Nephron (organoid): ENCODE results near the gene TRMT11.
A peak's percentile ranks its signal among the peaks of the same experiment; 100 is the strongest.
"Not testable (repeated sequence)": the region's sequence is repeated elsewhere in the genome, so short reads cannot be mapped to it uniquely, and the experiment has no call there.

Source experiments
- H3K27ac Mint-ChIP-seq, 3 experiments: 2 replicates each; pipeline ENCODE4 v1.8.0; 2020; ENCODE audit warnings: mixed read lengths in 3 of 3, mild to moderate bottlenecking in 2 of 3, moderate library complexity in 1 of 3
- H3K27me3 Mint-ChIP-seq: 2 replicates; pipeline ENCODE4 v1.8.0; 2021; ENCODE audit warnings: low read depth, mild to moderate bottlenecking, moderate library complexity, mixed read lengths
- H3K36me3 Mint-ChIP-seq: 2 replicates; pipeline ENCODE4 v1.8.0; 2020; ENCODE audit warnings: low read depth, mixed read lengths
- H3K4me1 Mint-ChIP-seq: 2 replicates; pipeline ENCODE4 v1.8.0; 2020; ENCODE audit warnings: mixed read lengths
- H3K4me3 Mint-ChIP-seq, 3 experiments: 2 replicates each; pipeline ENCODE4 v1.8.0; 2020; ENCODE audit warnings: mild to moderate bottlenecking in 3 of 3, mixed read lengths in 3 of 3, moderate library complexity in 2 of 3
- H3K9me3 Mint-ChIP-seq: 2 replicates; pipeline ENCODE4 v1.8.0; 2020; ENCODE audit warnings: mixed read lengths
- TF ChIP-seq, protein P1 (sequence below), 3 experiments: fragments of 200-600 bp; sonication (generic); IDR thresholded peaks; one replicate each; pipeline ENCODE4 v1.5.0; 2021; ENCODE audit warnings: antibody characterized with exemption in 3 of 3; ENCODE audit not compliant: unreplicated experiment in 3 of 3

Gene TRMT11

DNA sequence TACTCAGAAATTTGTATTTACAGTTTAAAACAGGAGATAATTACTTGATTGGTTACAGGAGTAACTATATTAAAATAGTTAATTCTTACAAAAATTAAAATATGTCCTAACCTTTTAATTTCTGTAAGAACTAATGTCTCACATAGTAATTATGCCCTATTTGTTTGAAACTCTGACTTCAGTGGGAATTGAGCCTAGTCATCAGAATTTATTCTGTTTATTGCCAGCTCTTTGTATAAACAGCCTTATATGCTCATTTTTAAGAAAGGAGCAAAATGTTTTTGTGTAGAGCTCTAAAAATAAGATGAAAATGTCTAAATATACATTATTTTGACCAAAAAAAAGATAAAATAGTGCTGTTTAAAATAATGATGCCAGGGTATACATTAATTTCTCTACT is 21.5 kb downstream of the TRMT11 start:
- peaks cover 66% of the 10 kb centered on the region for H3K36me3 Mint-ChIP-seq
- no peak overlapping the region for H3K27ac Mint-ChIP-seq
- TF ChIP-seq, protein P1, sequence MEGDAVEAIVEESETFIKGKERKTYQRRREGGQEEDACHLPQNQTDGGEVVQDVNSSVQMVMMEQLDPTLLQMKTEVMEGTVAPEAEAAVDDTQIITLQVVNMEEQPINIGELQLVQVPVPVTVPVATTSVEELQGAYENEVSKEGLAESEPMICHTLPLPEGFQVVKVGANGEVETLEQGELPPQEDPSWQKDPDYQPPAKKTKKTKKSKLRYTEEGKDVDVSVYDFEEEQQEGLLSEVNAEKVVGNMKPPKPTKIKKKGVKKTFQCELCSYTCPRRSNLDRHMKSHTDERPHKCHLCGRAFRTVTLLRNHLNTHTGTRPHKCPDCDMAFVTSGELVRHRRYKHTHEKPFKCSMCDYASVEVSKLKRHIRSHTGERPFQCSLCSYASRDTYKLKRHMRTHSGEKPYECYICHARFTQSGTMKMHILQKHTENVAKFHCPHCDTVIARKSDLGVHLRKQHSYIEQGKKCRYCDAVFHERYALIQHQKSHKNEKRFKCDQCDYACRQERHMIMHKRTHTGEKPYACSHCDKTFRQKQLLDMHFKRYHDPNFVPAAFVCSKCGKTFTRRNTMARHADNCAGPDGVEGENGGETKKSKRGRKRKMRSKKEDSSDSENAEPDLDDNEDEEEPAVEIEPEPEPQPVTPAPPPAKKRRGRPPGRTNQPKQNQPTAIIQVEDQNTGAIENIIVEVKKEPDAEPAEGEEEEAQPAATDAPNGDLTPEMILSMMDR (IDR thresholded peaks at IDR 0.05; ENCODE audit: unreplicated experiment in 3 of 3), result no peak
- peaks cover 4% of the 10 kb centered on the region for H3K4me1 Mint-ChIP-seq
- H3K27me3 Mint-ChIP-seq, result no peaks in the 10 kb centered on the region
- no peak overlapping the region for H3K4me3 Mint-ChIP-seq
- H3K9me3 Mint-ChIP-seq, result peaks cover 3% of the 10 kb centered on the region

DNA sequence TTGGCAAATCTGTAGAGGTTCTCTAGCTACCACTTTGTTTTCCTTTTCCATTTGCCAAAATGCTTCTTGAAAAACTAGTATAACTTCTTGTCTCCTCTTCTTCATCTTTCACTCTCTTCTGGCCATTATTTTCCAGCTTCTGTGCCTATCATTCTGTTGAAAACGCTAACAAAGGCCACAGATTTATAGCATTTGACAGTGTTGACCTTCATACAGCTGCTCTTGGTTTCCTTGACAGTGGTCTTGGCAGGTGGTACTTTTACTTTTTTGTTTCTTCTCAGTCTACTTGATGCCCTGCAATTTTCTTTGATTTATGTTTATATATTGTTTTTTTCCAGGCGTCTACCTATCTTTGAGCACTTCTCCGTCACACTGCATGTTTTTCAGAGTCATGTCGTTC is 23.7 kb downstream of the TRMT11 start:
- Mint-ChIP-seq H3K27me3 (no peaks in the 10 kb centered on the region), H3K27ac (no peak overlapping the region), H3K9me3 (no peaks in the 10 kb centered on the region), H3K36me3 (peaks cover 57% of the 10 kb centered on the region), H3K4me1 (peaks cover 4% of the 10 kb centered on the region), H3K4me3 (no peak overlapping the region)
- TF ChIP-seq, protein P1 (IDR thresholded peaks at IDR 0.05; ENCODE audit: unreplicated experiment in 3 of 3), result no peak

DNA sequence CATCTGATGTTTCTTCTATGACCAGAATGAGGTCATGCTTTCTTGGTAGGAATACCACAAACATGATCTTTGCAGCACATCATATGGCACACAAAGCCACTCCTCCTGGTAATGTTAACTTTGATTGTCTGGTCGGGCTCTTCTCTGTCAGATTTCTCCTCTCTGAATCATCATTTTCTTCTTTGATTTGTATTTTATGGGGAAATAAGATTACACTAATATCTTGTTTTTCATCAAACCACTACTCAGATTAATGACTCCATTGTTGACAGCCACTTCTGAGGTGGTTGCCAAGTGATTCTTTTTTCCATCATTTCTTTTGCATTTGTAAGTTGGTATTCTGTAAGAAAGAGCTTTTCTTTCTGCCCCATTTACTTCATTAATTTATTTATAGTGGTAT is 29.5 kb downstream of the TRMT11 start:
- Mint-ChIP-seq H3K27ac (peak overlapping the region in 1 of 3 experiments; percentile 21), H3K36me3 (peaks cover 73% of the 10 kb centered on the region), H3K4me1 (no peaks in the 10 kb centered on the region), H3K27me3 (no peaks in the 10 kb centered on the region), H3K4me3 (no peak overlapping the region), H3K9me3 (no peaks in the 10 kb centered on the region)
- TF ChIP-seq, protein P1 (IDR thresholded peaks at IDR 0.05; ENCODE audit: unreplicated experiment in 3 of 3), result no peak

- no peaks in the 10 kb centered on the region for H3K27me3 Mint-ChIP-seq
- no peak overlapping the region for H3K4me3 Mint-ChIP-seq
- H3K36me3 Mint-ChIP-seq, result peaks cover 75% of the 10 kb centered on the region
- TF ChIP-seq, protein P1 (IDR thresholded peaks at IDR 0.05; ENCODE audit: unreplicated experiment in 3 of 3), result no peak
- no peaks in the 10 kb centered on the region for H3K4me1 Mint-ChIP-seq
- no peak overlapping the region for H3K27ac Mint-ChIP-seq
- no peaks in the 10 kb centered on the region for H3K9me3 Mint-ChIP-seq
These were observed 30.3 kb downstream of the TRMT11 start for GRCh38 chr6:126016591-126016990.

- TF ChIP-seq, protein P1 (IDR thresholded peaks at IDR 0.05; ENCODE audit: unreplicated experiment in 3 of 3), result no peak
- no peaks in the 10 kb centered on the region for H3K9me3 Mint-ChIP-seq
- H3K27me3 Mint-ChIP-seq, result no peaks in the 10 kb centered on the region
- H3K4me3 Mint-ChIP-seq, result no peak overlapping the region
- peaks cover 72% of the 10 kb centered on the region for H3K36me3 Mint-ChIP-seq
- H3K4me1 Mint-ChIP-seq, result no peaks in the 10 kb centered on the region
- H3K27ac Mint-ChIP-seq, result no peak overlapping the region
These were observed 31.3 kb downstream of the TRMT11 start for GRCh38 chr6:126017668-126018067.

DNA sequence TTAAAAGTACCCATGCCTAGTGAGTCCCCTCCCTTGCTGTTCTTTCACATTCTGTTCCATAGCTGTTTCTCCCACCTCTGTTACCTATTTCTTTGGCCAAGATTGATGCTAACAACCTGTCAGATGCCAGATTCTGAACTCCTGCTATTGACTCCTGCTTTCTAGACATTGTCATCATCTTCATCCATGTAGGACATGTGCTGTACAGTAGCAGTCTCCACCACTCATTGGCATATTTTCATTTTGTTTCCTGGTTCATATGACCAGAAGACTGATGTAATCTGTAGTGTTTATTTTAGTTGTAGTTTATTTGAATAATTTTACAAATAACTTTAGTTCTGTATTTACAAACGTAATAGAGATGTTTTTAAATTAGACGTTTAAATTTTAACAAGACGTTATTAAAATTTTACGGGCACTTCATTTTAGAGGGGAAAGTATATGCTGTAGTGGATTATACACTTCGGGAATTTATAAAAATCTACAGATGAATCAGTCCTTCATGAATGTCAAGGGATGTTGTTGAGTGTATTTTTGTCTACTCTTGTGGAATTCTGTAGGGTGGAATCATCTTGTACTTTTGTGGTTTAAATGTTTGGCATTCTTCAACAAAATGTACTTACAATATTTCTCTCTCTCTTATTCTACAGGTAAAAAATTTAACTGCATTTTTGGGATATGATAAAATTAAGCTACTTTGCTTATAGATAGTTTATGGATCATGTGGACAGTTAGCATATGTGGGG is 34.1 kb downstream of the TRMT11 start:
- TF ChIP-seq, protein P1 (IDR thresholded peaks at IDR 0.05; ENCODE audit: unreplicated experiment in 3 of 3), result no peak
- no peaks in the 10 kb centered on the region for H3K9me3 Mint-ChIP-seq
- no peak overlapping the region for H3K27ac Mint-ChIP-seq
- no peaks in the 10 kb centered on the region for H3K4me1 Mint-ChIP-seq
- H3K27me3 Mint-ChIP-seq, result no peaks in the 10 kb centered on the region
- no peak overlapping the region for H3K4me3 Mint-ChIP-seq
- peaks cover 74% of the 10 kb centered on the region for H3K36me3 Mint-ChIP-seq

DNA sequence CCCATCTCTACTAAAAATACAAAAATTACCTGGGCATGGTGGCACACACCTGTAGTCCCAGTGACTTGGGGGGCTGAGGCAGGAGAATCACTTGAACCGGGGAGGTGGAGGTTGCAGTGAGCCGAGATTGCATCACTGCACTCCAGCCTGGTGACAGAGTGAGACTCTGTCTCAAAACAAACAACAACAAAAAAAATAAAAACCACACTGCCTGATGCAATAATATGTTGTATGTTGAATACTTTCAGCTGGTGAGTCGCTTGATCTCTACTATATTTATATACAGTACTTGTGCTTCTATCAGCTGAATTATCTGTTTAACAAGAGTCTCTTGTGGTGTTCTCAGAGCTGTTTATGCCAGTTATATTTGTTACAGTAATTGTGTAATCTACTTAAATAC is 37.1 kb downstream of the TRMT11 start:
- not testable (repeated sequence) for H3K27ac Mint-ChIP-seq, H3K27me3 Mint-ChIP-seq, H3K9me3 Mint-ChIP-seq, H3K4me1 Mint-ChIP-seq, H3K4me3 Mint-ChIP-seq
- H3K36me3 Mint-ChIP-seq, result peaks cover 71% of the 10 kb centered on the region
